Measurements from ENCODE around the gene GPC1. TPM values are rescaled to one million over a fixed set of nuclear protein-coding genes. Genes with fewer than 3 reads are reported as not detected.

GPC1 gene
- total and polyA plus RNA-seq, 2 donors (not counting 1 experiment from before 2014, with no cell fraction given), result 147 to 218 TPM

- no peaks in the 10 kb centered on the region for H4K20me1 ChIP-seq (ENCODE audit: control insufficient read depth, extremely low read depth, insufficient read depth, low read length)
- DNase-seq (ENCODE audit: low read depth in 2 of 2), result no peak
- no peak overlapping the region for H3K4me3 ChIP-seq (replicated peaks in 1 of 4; ENCODE audit: control extremely low read depth in 1 of 4, insufficient read depth in 1 of 4, low read depth in 3 of 4, low read length in 4 of 4)
- no peaks in the 10 kb centered on the region for H3K27me3 ChIP-seq (ENCODE audit: control insufficient read depth, insufficient read depth, low read length)
- H3K27ac ChIP-seq (ENCODE audit: insufficient read depth, low read length), result no peak overlapping the region
- no peaks in the 10 kb centered on the region for H3K4me1 ChIP-seq (ENCODE audit: control insufficient read depth, extremely low read depth, insufficient read depth, low read length)
- H3K9me3 ChIP-seq (ENCODE audit: control insufficient read depth, insufficient read depth, low read depth, low read length), result no peaks in the 10 kb centered on the region
- H3K4me2 ChIP-seq (ENCODE audit: extremely low read depth, insufficient read depth, low read length), result no peak overlapping the region
- TF ChIP-seq CTCF (conservative IDR thresholded peaks at IDR 0.05 in 1 of 2, IDR thresholded peaks at IDR 0.05 in 1 of 2; ENCODE audit: low read depth in 1 of 2, low read length in 2 of 2), result no peak
- no peak for TF ChIP-seq EZH2 (IDR thresholded peaks at IDR 0.05; ENCODE audit: low read length, missing control alignments)
- H2AFZ ChIP-seq (ENCODE audit: low read length), result no peak overlapping the region
- no peaks in the 10 kb centered on the region for H3K36me3 ChIP-seq (ENCODE audit: control insufficient read depth, insufficient read depth, low read length)
- H3K79me2 ChIP-seq (ENCODE audit: control insufficient read depth, insufficient read depth, low read length), result no peaks in the 10 kb centered on the region
- no peak overlapping the region for H3K9ac ChIP-seq (ENCODE audit: insufficient read depth, low read length)
Measured at GRCh38 chr2:240501531-240501991, 66.1 kb downstream of the GPC1 start.

GRCh38 chr2:240502059-240502429 is 66.6 kb downstream of the GPC1 start:
- TF ChIP-seq EZH2 (IDR thresholded peaks at IDR 0.05; ENCODE audit: low read length, missing control alignments) (no peak), CTCF (conservative IDR thresholded peaks at IDR 0.05 in 1 of 2, IDR thresholded peaks at IDR 0.05 in 1 of 2; ENCODE audit: low read depth in 1 of 2, low read length in 2 of 2) (no peak)
- Histone ChIP-seq H3K9ac (ENCODE audit: insufficient read depth, low read length) (no peak overlapping the region), H2AFZ (ENCODE audit: low read length) (no peak overlapping the region), H3K9me3 (ENCODE audit: control insufficient read depth, insufficient read depth, low read depth, low read length) (no peaks in the 10 kb centered on the region), H3K36me3 (ENCODE audit: control insufficient read depth, insufficient read depth, low read length) (no peaks in the 10 kb centered on the region), H3K27me3 (ENCODE audit: control insufficient read depth, insufficient read depth, low read length) (no peaks in the 10 kb centered on the region), H4K20me1 (ENCODE audit: control insufficient read depth, extremely low read depth, insufficient read depth, low read length) (no peaks in the 10 kb centered on the region), H3K27ac (ENCODE audit: insufficient read depth, low read length) (no peak overlapping the region), H3K4me1 (ENCODE audit: control insufficient read depth, extremely low read depth, insufficient read depth, low read length) (no peaks in the 10 kb centered on the region), H3K79me2 (ENCODE audit: control insufficient read depth, insufficient read depth, low read length) (no peaks in the 10 kb centered on the region), H3K4me2 (ENCODE audit: extremely low read depth, insufficient read depth, low read length) (no peak overlapping the region), H3K4me3 (replicated peaks in 1 of 4; ENCODE audit: control extremely low read depth in 1 of 4, insufficient read depth in 1 of 4, low read depth in 3 of 4, low read length in 4 of 4) (no peak overlapping the region)
- DNase-seq (ENCODE audit: low read depth in 2 of 2), result no peak

- no peak for DNase-seq (ENCODE audit: low read depth in 2 of 2)
- Histone ChIP-seq H2AFZ (ENCODE audit: low read length) (no peak overlapping the region), H3K36me3 (ENCODE audit: control insufficient read depth, insufficient read depth, low read length) (no peaks in the 10 kb centered on the region), H3K79me2 (ENCODE audit: control insufficient read depth, insufficient read depth, low read length) (no peaks in the 10 kb centered on the region), H3K4me2 (ENCODE audit: extremely low read depth, insufficient read depth, low read length) (no peak overlapping the region), H3K27me3 (ENCODE audit: control insufficient read depth, insufficient read depth, low read length) (no peaks in the 10 kb centered on the region), H3K9ac (ENCODE audit: insufficient read depth, low read length) (no peak overlapping the region), H3K4me1 (ENCODE audit: control insufficient read depth, extremely low read depth, insufficient read depth, low read length) (no peaks in the 10 kb centered on the region), H3K27ac (ENCODE audit: insufficient read depth, low read length) (no peak overlapping the region), H3K4me3 (replicated peaks in 1 of 4; ENCODE audit: control extremely low read depth in 1 of 4, insufficient read depth in 1 of 4, low read depth in 3 of 4, low read length in 4 of 4) (no peak overlapping the region), H4K20me1 (ENCODE audit: control insufficient read depth, extremely low read depth, insufficient read depth, low read length) (no peaks in the 10 kb centered on the region), H3K9me3 (ENCODE audit: control insufficient read depth, insufficient read depth, low read depth, low read length) (no peaks in the 10 kb centered on the region)
- TF ChIP-seq EZH2 (IDR thresholded peaks at IDR 0.05; ENCODE audit: low read length, missing control alignments) (no peak), CTCF (conservative IDR thresholded peaks at IDR 0.05 in 1 of 2, IDR thresholded peaks at IDR 0.05 in 1 of 2; ENCODE audit: low read depth in 1 of 2, low read length in 2 of 2) (no peak)
Measured at GRCh38 chr2:240502430-240503121, 67.1 kb downstream of the GPC1 start.

All from fibroblast of lung (primary cell).